ENCODE measurements around the gene SEC31A. TPM values are rescaled to one million over a fixed set of nuclear protein-coding genes. Genes with fewer than 3 reads are reported as not detected.
"Not testable (repeated sequence)": the region's sequence is repeated elsewhere in the genome, so short reads cannot be mapped to it uniquely, and the experiment has no call there.

SEC31A gene
- total and polyA plus RNA-seq, 12 donors, result 82.5 to 163 (median 122) TPM

DNA sequence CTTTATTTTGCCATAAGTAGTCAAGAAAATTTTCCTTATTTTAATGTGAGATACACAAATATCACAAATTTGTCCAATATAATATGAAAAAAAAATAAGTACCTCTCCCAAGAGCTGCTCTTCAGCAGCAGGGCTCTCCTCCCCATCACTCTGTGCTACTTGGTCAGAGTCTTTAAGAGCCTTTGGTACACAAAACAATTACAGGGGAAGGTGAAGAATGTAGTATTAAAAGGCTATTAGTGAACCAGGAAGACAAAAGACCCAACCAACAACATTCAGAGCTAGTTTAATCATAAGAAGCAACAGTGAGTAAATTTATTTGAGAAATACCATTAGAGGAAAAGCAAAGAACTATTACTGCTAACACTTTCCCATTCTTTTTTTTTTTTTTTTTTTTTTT is 29.4 kb downstream of the SEC31A start:
- ATAC-seq (no peak), DNase-seq (no peak)
- no peaks in the 10 kb centered on the region for H3K9me3 ChIP-seq
- peaks cover 0 to 19% (median 9%) of the 10 kb centered on the region in 9 donors for H3K4me1 ChIP-seq
- H3K36me3 ChIP-seq, result peaks cover under 1 to 100% (median 64%) of the 10 kb centered on the region in 9 donors
- intact Hi-C loops (cut with DNase I), result loop anchor here in 1 of 10 donors (5.0 kb wide), 1 partner anchor 34 kb away; no protein-coding TSS in a partner anchor
- H3K27ac ChIP-seq, result no peak overlapping the region
- no peak overlapping the region for H3K4me3 ChIP-seq
- TF ChIP-seq, protein P1, sequence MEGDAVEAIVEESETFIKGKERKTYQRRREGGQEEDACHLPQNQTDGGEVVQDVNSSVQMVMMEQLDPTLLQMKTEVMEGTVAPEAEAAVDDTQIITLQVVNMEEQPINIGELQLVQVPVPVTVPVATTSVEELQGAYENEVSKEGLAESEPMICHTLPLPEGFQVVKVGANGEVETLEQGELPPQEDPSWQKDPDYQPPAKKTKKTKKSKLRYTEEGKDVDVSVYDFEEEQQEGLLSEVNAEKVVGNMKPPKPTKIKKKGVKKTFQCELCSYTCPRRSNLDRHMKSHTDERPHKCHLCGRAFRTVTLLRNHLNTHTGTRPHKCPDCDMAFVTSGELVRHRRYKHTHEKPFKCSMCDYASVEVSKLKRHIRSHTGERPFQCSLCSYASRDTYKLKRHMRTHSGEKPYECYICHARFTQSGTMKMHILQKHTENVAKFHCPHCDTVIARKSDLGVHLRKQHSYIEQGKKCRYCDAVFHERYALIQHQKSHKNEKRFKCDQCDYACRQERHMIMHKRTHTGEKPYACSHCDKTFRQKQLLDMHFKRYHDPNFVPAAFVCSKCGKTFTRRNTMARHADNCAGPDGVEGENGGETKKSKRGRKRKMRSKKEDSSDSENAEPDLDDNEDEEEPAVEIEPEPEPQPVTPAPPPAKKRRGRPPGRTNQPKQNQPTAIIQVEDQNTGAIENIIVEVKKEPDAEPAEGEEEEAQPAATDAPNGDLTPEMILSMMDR (IDR thresholded peaks at IDR 0.05), result no peak
- H3K27me3 ChIP-seq, result no peaks in the 10 kb centered on the region

DNA sequence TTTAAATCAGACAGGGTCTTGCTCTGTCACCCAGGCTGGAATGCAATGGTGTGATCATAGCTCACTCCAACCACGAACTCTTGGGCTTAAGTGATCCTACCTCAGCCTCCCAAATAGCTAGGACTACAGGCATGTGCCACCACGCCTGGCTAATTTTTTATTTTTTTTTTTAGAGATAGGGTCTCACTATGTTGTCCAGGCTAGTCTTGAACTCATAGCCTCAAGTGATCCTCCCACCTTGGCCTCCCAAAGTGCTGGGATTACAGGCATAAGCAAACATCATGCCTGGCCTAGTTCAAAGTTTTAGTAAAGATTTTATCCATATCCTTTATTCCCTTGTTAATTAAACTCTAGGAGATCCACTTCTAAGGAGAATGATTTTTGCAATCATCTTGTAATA is 30.5 kb downstream of the SEC31A start:
- H3K27ac ChIP-seq, DNase-seq, H3K9me3 ChIP-seq, H3K27me3 ChIP-seq, H3K4me3 ChIP-seq, ATAC-seq, H3K4me1 ChIP-seq: not testable (repeated sequence)
- 96 to 97% methylated on average over 2 of the region's 2 CpGs for WGBS, 2 donors
- H3K36me3 ChIP-seq, result peaks cover 0 to 100% (median 60%) of the 10 kb centered on the region in 9 donors
- intact Hi-C loops (cut with DNase I), result loop anchor here in 1 of 10 donors (5.0 kb wide), 1 partner anchor 33 kb away; no protein-coding TSS in a partner anchor

DNA sequence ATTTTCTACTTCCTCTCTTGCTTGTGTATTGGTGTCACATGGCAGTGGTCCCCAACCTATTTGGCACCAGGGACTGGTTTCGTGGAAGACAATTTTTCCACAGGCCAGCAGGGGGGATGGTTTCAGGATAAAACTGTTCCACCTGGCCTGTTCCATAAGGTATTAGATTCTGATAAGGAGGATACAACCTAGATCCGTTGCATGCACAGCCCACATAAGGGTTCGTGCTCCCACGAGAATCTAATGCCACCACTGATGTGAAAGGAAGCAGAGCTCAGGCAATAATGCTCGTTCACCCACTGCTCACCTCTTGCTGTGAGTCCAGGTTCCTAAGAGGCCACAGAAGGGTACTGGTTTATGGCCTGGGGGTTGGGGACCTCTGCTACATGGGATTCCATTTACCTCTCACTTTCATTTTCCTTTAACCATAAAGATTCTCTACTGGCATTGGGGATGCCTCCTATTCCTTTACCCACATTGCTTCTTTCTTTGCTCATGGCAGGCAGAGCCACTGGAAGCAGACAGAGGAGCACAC is 38.1 kb downstream of the SEC31A start:
- intact Hi-C loops (cut with DNase I), result no loop called here
- ATAC-seq (no peak), DNase-seq (no peak)
- Histone ChIP-seq H3K27me3 (no peaks in the 10 kb centered on the region), H3K36me3 (peaks cover 0 to 100% (median 83%) of the 10 kb centered on the region in 9 donors), H3K4me1 (peaks cover 0 to 12% (median 0%) of the 10 kb centered on the region in 9 donors), H3K27ac (peak overlapping the region in 1 of 10 donors; percentile 11), H3K4me3 (no peak overlapping the region), H3K9me3 (no peaks in the 10 kb centered on the region)
- TF ChIP-seq, protein P1 (IDR thresholded peaks at IDR 0.05), result no peak
- WGBS, 2 donors, result 66 to 69% methylated on average over 5 of the region's 5 CpGs

DNA sequence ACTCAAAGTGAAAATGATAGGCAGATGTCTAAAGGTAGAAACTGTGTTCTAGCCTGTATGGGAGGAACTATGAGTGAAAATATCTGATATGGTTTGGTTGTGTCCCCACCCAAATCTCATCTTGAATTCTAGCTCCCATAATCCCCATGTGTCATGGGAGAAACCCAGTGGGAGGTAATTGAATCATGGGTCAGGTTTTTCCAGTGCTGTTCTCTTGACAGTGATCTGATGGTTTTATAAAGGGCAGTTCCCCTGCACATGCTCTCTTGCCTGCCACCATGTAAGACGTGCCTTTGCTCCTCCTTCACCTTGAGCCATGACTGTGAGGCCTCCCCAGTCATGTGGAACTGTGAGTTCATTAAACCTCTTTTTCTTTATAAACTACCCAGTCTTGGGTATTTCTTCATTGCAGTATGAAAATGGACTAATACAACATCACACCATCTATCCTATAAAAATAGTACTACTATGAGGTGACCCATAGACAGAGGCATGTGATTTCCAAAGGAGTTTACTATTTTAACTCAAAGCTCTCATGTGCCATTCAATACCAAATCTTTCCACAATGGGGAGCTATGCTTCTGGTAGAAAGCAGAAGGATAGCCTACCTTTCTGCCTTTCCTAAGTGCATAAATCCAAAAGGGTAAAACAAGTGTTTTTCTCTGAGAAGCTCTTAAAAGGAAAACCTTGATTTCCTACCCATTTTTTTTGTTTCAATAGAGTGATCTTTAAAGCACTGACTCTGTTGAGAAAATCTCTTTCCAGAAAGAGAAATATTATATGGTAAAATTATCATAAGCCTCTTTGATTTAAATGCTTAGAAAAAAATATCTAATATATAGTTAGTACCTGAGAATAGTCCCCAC is 38.8 kb downstream of the SEC31A start:
- TF ChIP-seq, protein P1 (IDR thresholded peaks at IDR 0.05), result peak in 7 of 9 donors; percentile 35 to 54 (median 45)
- intact Hi-C loops (cut with DNase I), result no loop called here
- 92% methylated on average over 1 of the region's 1 CpG for WGBS, 2 donors
- Histone ChIP-seq H3K4me3 (no peak overlapping the region), H3K4me1 (peaks cover 0 to 12% (median 0%) of the 10 kb centered on the region in 9 donors), H3K27ac (no peak overlapping the region), H3K9me3 (no peaks in the 10 kb centered on the region), H3K27me3 (no peaks in the 10 kb centered on the region), H3K36me3 (peaks cover 0 to 100% (median 83%) of the 10 kb centered on the region in 9 donors)
- ATAC-seq (peak in 2 of 8 donors; percentile 61 to 66), DNase-seq (no peak)

Data from heart right ventricle (tissue), 16 donors.